ENCODE results near the gene FUS. TPM values are rescaled to one million over a fixed set of nuclear protein-coding genes. Genes with fewer than 3 reads are reported as not detected.
"Not testable (repeated sequence)": the region's sequence is repeated elsewhere in the genome, so short reads cannot be mapped to it uniquely, and the experiment has no call there.

Gene FUS
- total RNA-seq, 1 donor from 2014 or later = 166 TPM

- no peaks in the 10 kb centered on the region for H3K27me3 ChIP-seq
- H3K36me3 ChIP-seq = no peaks in the 10 kb centered on the region
- no peaks in the 10 kb centered on the region for H3K4me1 ChIP-seq
- H3K27ac ChIP-seq = no peak overlapping the region
- no peaks in the 10 kb centered on the region for H3K9me3 ChIP-seq
- intact Hi-C loops (cut with DNase I) = no loop called here
- no peak for DNase-seq (ENCODE audit: low spot score in 2 of 2)
- no peak for TF ChIP-seq CTCF (IDR thresholded peaks at IDR 0.05)
- no peak overlapping the region for H3K4me3 ChIP-seq
These were observed 22.8 kb upstream of the FUS start for GRCh38 chr16:31157136-31157535.

GRCh38 chr16:31167315-31167714 lies 12.6 kb upstream of the FUS start:
- intact Hi-C loops (cut with DNase I) = no loop called here
- H3K4me3 ChIP-seq = no peak overlapping the region
- no peaks in the 10 kb centered on the region for H3K9me3 ChIP-seq
- no peak for DNase-seq (ENCODE audit: low spot score in 2 of 2)
- TF ChIP-seq CTCF (IDR thresholded peaks at IDR 0.05) = no peak
- no peaks in the 10 kb centered on the region for H3K27me3 ChIP-seq
- H3K27ac ChIP-seq = no peak overlapping the region
- no peaks in the 10 kb centered on the region for H3K36me3 ChIP-seq
- H3K4me1 ChIP-seq = no peaks in the 10 kb centered on the region

GRCh38 chr16:31168848-31169247 lies 11.1 kb upstream of the FUS start:
- intact Hi-C loops (cut with DNase I) = no loop called here
- no peaks in the 10 kb centered on the region for H3K36me3 ChIP-seq
- no peaks in the 10 kb centered on the region for H3K9me3 ChIP-seq
- no peak for DNase-seq (ENCODE audit: low spot score in 2 of 2)
- TF ChIP-seq CTCF (IDR thresholded peaks at IDR 0.05) = no peak
- H3K27ac ChIP-seq = no peak overlapping the region
- no peaks in the 10 kb centered on the region for H3K27me3 ChIP-seq
- no peak overlapping the region for H3K4me3 ChIP-seq
- no peaks in the 10 kb centered on the region for H3K4me1 ChIP-seq

GRCh38 chr16:31170048-31170447 lies 9.9 kb upstream of the FUS start:
- H3K9me3 ChIP-seq; H3K4me1 ChIP-seq; H3K27ac ChIP-seq; H3K36me3 ChIP-seq; intact Hi-C loops (cut with DNase I); H3K4me3 ChIP-seq; DNase-seq (ENCODE audit: low spot score in 2 of 2); H3K27me3 ChIP-seq: not testable (repeated sequence)

- intact Hi-C loops (cut with DNase I) = loop anchor here (5.0 kb wide), 1 partner anchor 695 kb away; the partner anchor contains the start of gene ZNF267
- Histone ChIP-seq H3K4me3 (no peak overlapping the region), H3K9me3 (no peaks in the 10 kb centered on the region), H3K27ac (no peak overlapping the region), H3K4me1 (peaks cover under 1 to 16% of the 10 kb centered on the region in 2 donors), H3K36me3 (no peaks in the 10 kb centered on the region), H3K27me3 (no peaks in the 10 kb centered on the region)
- TF ChIP-seq CTCF (IDR thresholded peaks at IDR 0.05) = no peak
- DNase-seq (ENCODE audit: low spot score in 2 of 2) = no peak
These were observed 2.8 kb upstream of the FUS start for GRCh38 chr16:31177136-31177535.

GRCh38 chr16:31179219-31179746 lies 656 bp upstream of the FUS start:
- Histone ChIP-seq H3K36me3 (peaks cover 19 to 21% of the 10 kb centered on the region in 2 donors), H3K4me1 (peaks cover 5 to 35% of the 10 kb centered on the region in 2 donors), H3K27ac (peak overlapping the region; percentile 98 to 99), H3K27me3 (no peaks in the 10 kb centered on the region), H3K9me3 (no peaks in the 10 kb centered on the region), H3K4me3 (peak overlapping the region; percentile 92 to 97)
- intact Hi-C loops (cut with DNase I) = loop anchor here (1.0 to 5.0 kb wide), 2 partner anchors 280 to 693 kb away; partner anchors contain the start of genes ARMC5 and ZNF267
- no peak for TF ChIP-seq CTCF (IDR thresholded peaks at IDR 0.05)
- DNase-seq (ENCODE audit: low spot score in 2 of 2) = no peak

All from ascending aorta (tissue), 2 donors.